T-helper 2 cell treated with Interferon-gamma antibody and Interleukin-4, amounts not matched to agents 100 ng/mL and 5 ng/mL, for 36 hours (primary cell): ENCODE results near the gene CCDC185. TPM values are rescaled to one million over a fixed set of nuclear protein-coding genes. Genes with fewer than 3 reads are reported as not detected.

Experiments used
- intact Hi-C: fragments of 100-400 bp; cut with micrococcal nuclease; formaldehyde crosslinking; loops from one replicate; pipeline ENCODE4 v1.15.1; 2023
- total RNA-seq: library from RNA; stranded (reverse); gene quantifications from 2 replicates; pipeline ENCODE4 v1.2.3, GENCODE V29; 2022

The CCDC185 gene
- total RNA-seq, 1 donor from 2014 or later, result not detected

DNA sequence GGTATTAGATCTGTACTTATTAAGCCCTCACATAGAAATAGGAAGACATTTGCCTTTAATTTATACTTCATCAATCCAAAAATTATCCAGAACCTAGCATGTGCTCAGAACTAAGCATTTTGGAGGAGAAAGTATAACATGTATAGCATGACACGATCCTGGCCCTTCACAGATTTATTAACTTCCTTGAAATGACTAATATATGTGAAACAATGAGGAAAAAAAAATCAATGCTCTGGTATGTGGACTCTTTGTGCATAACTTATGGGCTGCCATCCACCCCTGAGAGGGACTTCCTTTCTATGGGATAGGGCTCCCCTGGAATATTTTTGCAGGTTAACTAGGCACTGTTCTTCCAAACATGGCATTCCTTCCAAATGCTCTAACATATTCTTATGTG lies 36.6 kb downstream of the CCDC185 start:
- intact Hi-C loops, result no loop called here

DNA sequence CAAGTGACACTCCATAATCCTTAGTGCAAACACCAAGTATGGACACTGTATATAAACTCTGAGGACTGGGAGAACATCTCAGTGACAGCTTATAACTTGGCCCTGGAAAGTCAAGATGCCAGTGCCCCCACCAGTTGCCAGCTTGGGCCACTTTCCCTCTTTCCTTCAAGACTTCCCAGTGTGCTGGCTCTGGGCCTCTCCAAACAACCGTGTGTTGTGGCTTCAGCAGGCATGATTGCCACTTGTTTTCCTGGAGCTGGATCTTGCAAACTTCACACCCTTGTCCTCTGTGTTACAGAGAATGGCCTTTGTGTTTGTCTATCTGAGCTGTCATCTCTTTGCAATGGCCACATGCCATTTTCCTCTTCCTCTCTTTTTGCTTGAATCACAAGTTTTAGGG lies 37.0 kb downstream of the CCDC185 start:
- intact Hi-C loops, result no loop called here

DNA sequence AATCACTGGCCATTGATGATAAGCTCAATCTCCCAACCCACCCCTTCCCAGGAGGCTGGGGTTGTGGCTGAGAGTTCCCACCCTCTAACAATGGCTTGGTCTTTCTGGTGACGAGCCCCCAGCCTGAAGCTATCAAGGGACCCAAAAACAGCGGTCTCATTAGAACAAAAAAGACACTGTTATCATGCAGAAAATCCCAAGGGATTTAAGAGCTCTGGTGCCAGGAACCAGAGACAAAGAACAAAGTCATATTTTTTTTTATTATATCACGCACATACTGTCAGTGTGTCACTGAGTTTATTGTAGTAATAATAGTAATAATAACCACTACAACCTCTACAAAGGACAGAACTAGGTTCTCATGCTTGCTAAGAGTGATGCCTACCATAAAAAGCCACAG lies 43.9 kb downstream of the CCDC185 start:
- intact Hi-C loops, result no loop called here

DNA sequence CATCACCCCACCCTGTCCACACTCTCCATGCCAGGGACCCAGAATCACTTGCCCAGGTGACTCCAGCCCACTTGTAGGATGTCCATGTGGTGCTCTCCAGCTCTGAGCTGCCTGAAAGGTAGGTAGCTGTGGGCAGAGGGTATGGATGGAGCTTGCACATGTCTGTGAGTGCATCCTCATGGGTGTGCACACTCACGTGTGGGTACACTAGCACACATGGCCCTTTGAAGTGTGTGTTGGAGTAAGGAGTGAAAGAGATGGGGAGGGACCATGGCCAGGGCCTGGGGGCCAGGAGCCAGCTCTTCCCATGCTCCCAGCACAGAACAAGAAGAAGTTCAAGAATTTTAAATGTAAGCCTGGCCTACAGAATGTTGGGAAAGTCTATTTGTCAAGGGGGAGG lies 50.2 kb downstream of the CCDC185 start:
- intact Hi-C loops, result no loop called here

DNA sequence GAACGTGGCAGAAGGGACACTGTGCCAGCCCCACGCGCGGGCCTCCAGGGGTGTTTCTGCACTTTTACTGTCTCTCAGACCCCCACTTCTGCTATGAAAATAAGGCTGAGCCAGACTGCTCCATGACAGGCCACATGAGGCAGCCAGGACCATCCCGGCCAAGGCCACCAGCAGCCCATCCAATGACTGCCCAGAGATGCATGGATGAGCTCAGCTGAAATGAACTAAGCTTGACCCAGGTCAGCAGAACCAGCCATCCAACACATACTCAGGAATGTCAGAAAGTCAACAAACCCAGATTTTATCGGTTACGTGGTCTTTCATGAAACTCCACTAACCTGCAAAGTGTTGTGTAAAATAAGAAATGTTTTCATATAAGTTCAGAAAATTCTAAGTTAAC lies 51.2 kb downstream of the CCDC185 start:
- intact Hi-C loops, result no loop called here

Other genes with a start within 250 kb of the CCDC185 start
- gene SUSD4, start 29.2 kb upstream of the CCDC185 start, total RNA-seq, result 1.7 and 2.4 TPM in 2 replicates